Thoracic aorta (tissue), 2 donors: ENCODE results near the gene FCMR. TPM values are rescaled to one million over a fixed set of nuclear protein-coding genes. Genes with fewer than 3 reads are reported as not detected.

Experiments used
- ATAC-seq: fragments of 150-250 bp; one replicate; pipeline ENCODE4 v1.8.0; 2017; ENCODE audit warnings: low read depth; ENCODE audit not compliant: insufficient number of reproducible peaks, low FRiP score
- DNase-seq: peaks from one replicate; pipeline ENCODE4 v3.0.0-alpha.2; 2020; ENCODE audit warnings: low spot score
- H3K27ac ChIP-seq, 2 donors: fragments of 200-600 bp; sonication (generic); 1 replicate in 1 of 2; 2 replicates in 1 of 2; pipeline ENCODE4 v1.5.1; 2016; ENCODE audit warnings: mild to moderate bottlenecking in 2 of 2, moderate library complexity in 2 of 2
- H3K27me3 ChIP-seq: fragments of 200-600 bp; sonication (generic); replicated peaks from 2 replicates; pipeline ENCODE4 v1.6.0; 2016; ENCODE audit warnings: mild to moderate bottlenecking; ENCODE audit not compliant: insufficient read depth
- H3K36me3 ChIP-seq: fragments of 200-600 bp; sonication (generic); one replicate; pipeline ENCODE4 v1.5.1; 2016
- H3K4me1 ChIP-seq, 2 donors: fragments of 200-600 bp; sonication (generic); 1 replicate in 1 of 2; 2 replicates in 1 of 2; pipeline versions ENCODE4 v1.5.1 to v1.6.0; 2016; ENCODE audit warnings: low read depth in 2 of 2, mild to moderate bottlenecking in 1 of 2; ENCODE audit not compliant: control insufficient read depth in 1 of 2
- H3K4me3 ChIP-seq: fragments of 200-600 bp; sonication (generic); 2 replicates; pipeline ENCODE4 v1.5.1; 2016; ENCODE audit warnings: mild to moderate bottlenecking
- H3K9me3 ChIP-seq: fragments of 200-600 bp; sonication (generic); 2 replicates; pipeline ENCODE4 v1.5.1; 2016
- CTCF ChIP-seq: fragments of 200-600 bp; sonication (generic); IDR thresholded peaks from one replicate; pipeline ENCODE4 v1.5.1; 2019; ENCODE audit warnings: antibody characterized with exemption
- total RNA-seq, 2 donors: library from RNA; depleted of rRNA; stranded (reverse); fragments of >200 nt; gene quantifications; one replicate each; pipeline versions ENCODE4 v1.1.0 to v1.2.3, GENCODE V29; 2016

Gene FCMR
- total RNA-seq, 2 donors from 2014 or later: 5.4 TPM; not detected in 1

- Histone ChIP-seq H3K36me3 (no peaks in the 10 kb centered on the region), H3K27me3 (peaks cover 6% of the 10 kb centered on the region), H3K4me1 (peaks cover 0 to under 1% of the 10 kb centered on the region in 2 donors), H3K9me3 (no peaks in the 10 kb centered on the region), H3K4me3 (no peak overlapping the region), H3K27ac (no peak overlapping the region)
- no peak for DNase-seq
- no peak for TF ChIP-seq CTCF
- ATAC-seq: no peak
These were observed 6.6 kb downstream of the FCMR start for GRCh38 chr1:206915030-206915735.

- H3K27ac ChIP-seq: no peak overlapping the region
- H3K9me3 ChIP-seq: no peaks in the 10 kb centered on the region
- H3K4me1 ChIP-seq: peaks cover 9 to 12% of the 10 kb centered on the region in 2 donors
- no peak for TF ChIP-seq CTCF
- no peak for DNase-seq
- no peak overlapping the region for H3K4me3 ChIP-seq
- no peak for ATAC-seq
- H3K36me3 ChIP-seq: no peaks in the 10 kb centered on the region
- H3K27me3 ChIP-seq: peaks cover 13% of the 10 kb centered on the region
These were observed 7.8 kb downstream of the FCMR start for GRCh38 chr1:206913766-206914537.

- ATAC-seq (peak; percentile 38), DNase-seq (no peak)
- H3K27me3 ChIP-seq: peaks cover 13% of the 10 kb centered on the region
- H3K36me3 ChIP-seq: no peaks in the 10 kb centered on the region
- peak; percentile 87 for TF ChIP-seq CTCF
- H3K27ac ChIP-seq: no peak overlapping the region
- peaks cover 9 to 14% of the 10 kb centered on the region in 2 donors for H3K4me1 ChIP-seq
- no peaks in the 10 kb centered on the region for H3K9me3 ChIP-seq
- H3K4me3 ChIP-seq: no peak overlapping the region
These were observed 9.2 kb downstream of the FCMR start for GRCh38 chr1:206912445-206913095.

GRCh38 chr1:206911064-206911663 is 10.6 kb downstream of the FCMR start:
- ATAC-seq (peak; percentile 41), DNase-seq (no peak)
- peak; percentile 83 for TF ChIP-seq CTCF

More at GRCh38 chr1:206911064-206911663, 10.6 kb downstream of the FCMR start:
- no peak overlapping the region for H3K4me3 ChIP-seq
- no peak overlapping the region for H3K27ac ChIP-seq
- H3K4me1 ChIP-seq: peaks cover 9 to 14% of the 10 kb centered on the region in 2 donors
- peaks cover 13% of the 10 kb centered on the region for H3K27me3 ChIP-seq
- no peaks in the 10 kb centered on the region for H3K36me3 ChIP-seq
- no peaks in the 10 kb centered on the region for H3K9me3 ChIP-seq
